Suprapubic skin (tissue), 4 donors: ENCODE data around the gene NPSR1. TPM values are rescaled to one million over a fixed set of nuclear protein-coding genes. Genes with fewer than 3 reads are reported as not detected.
"Not testable (repeated sequence)": the region's sequence is repeated elsewhere in the genome, so short reads cannot be mapped to it uniquely, and the experiment has no call there.

Experiments used
- DNase-seq, 2 donors: peaks; one replicate each; pipeline ENCODE4 v3.0.0-alpha.2; 2019; ENCODE audit warnings: low spot score in 2 of 2
- H3K27ac ChIP-seq: fragments of 200-600 bp; sonication (generic); one replicate; pipeline ENCODE4 v1.5.1; 2019
- H3K27me3 ChIP-seq: fragments of 200-600 bp; sonication (generic); one replicate; pipeline ENCODE4 v1.5.1; 2019
- H3K36me3 ChIP-seq: fragments of 200-600 bp; sonication (generic); one replicate; pipeline ENCODE4 v1.5.1; 2019
- H3K4me1 ChIP-seq: fragments of 200-600 bp; sonication (generic); one replicate; pipeline ENCODE4 v1.5.1; 2019
- H3K4me3 ChIP-seq: fragments of 200-600 bp; sonication (generic); one replicate; pipeline ENCODE4 v1.5.1; 2019; ENCODE audit warnings: mild to moderate bottlenecking
- H3K9me3 ChIP-seq: fragments of 200-600 bp; sonication (generic); one replicate; pipeline ENCODE4 v1.5.1; 2019
- CTCF ChIP-seq, 2 donors: fragments of 200-600 bp in 1 of 2; fragments of 450-650 bp in 1 of 2; sonication (generic) in 1 of 2; IDR thresholded peaks; one replicate each; pipeline ENCODE4 v1.5.1; 2016 to 2019; ENCODE audit warnings: antibody characterized with exemption in 2 of 2, mild to moderate bottlenecking in 1 of 2, moderate library complexity in 1 of 2
- EP300 ChIP-seq: sonication (generic); formaldehyde crosslinking; IDR thresholded peaks from one replicate; pipeline ENCODE4 v1.6.1; 2017; ENCODE audit warnings: antibody characterized with exemption
- POLR2A ChIP-seq, 2 donors: fragments of 450-650 bp; IDR thresholded peaks; one replicate each; pipeline ENCODE4 v1.6.1; 2017; ENCODE audit warnings: antibody characterized with exemption in 2 of 2, mild to moderate bottlenecking in 2 of 2, moderate library complexity in 2 of 2
- POLR2AphosphoS5 ChIP-seq, 3 donors: sonication (generic); formaldehyde crosslinking; IDR thresholded peaks; one replicate each; pipeline ENCODE4 v1.6.1; 2017; ENCODE audit warnings: antibody characterized with exemption in 3 of 3
- WGBS: methylation state at CpG from one replicate; pipeline ENCODE4 v1.1.5; 2018; 5-methylcytosine and 5-hydroxymethylcytosine counted together
- total RNA-seq, 4 donors: library from RNA; depleted of rRNA; stranded (reverse); fragments of >200 nt; gene quantifications; one replicate each; pipeline ENCODE4 v1.1.0, GENCODE V29; 2016

NPSR1 gene
- total RNA-seq, 4 donors from 2014 or later = not detected

- Histone ChIP-seq H3K36me3 (no peaks in the 10 kb centered on the region), H3K4me3 (no peak overlapping the region), H3K27ac (no peak overlapping the region), H3K9me3 (no peaks in the 10 kb centered on the region), H3K4me1 (no peaks in the 10 kb centered on the region), H3K27me3 (no peaks in the 10 kb centered on the region)
- no peak for DNase-seq
- 96% methylated on average over 5 of the region's 5 CpGs for WGBS
- TF ChIP-seq POLR2A (IDR thresholded peaks at IDR 0.05) = no peak
- TF ChIP-seq CTCF (IDR thresholded peaks at IDR 0.05) = no peak
- no peak for TF ChIP-seq EP300
- TF ChIP-seq POLR2AphosphoS5 (IDR thresholded peaks at IDR 0.05) = no peak
Measured at GRCh38 chr7:34875481-34875880, 217.5 kb downstream of the NPSR1 start.

GRCh38 chr7:34878944-34879735 is 221.1 kb downstream of the NPSR1 start:
- not testable (repeated sequence) for H3K27me3 ChIP-seq, H3K4me3 ChIP-seq, DNase-seq, H3K4me1 ChIP-seq, H3K36me3 ChIP-seq, H3K9me3 ChIP-seq, H3K27ac ChIP-seq
- WGBS = 72% methylated on average over 8 of the region's 8 CpGs

DNA sequence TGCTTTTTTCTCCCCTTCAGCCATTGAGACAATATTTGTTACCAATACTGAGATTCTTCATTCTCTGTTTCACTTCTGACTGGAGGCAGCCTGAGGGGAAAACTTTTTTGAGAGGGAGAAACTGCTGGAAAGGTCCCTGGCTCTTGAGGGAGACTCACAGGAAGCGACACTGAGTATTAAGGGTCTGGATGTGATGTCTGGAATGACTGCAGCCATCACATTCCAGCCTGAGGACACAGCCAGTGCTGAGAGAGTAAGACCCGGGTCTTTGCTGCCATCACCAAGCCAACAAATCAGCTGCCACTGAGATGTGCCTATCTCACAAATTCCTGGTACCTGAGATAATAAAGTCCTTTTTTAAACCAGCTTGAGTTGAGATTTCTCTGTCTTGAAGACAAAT is 221.9 kb downstream of the NPSR1 start:
- Histone ChIP-seq H3K27me3 (no peaks in the 10 kb centered on the region), H3K27ac (no peak overlapping the region), H3K36me3 (no peaks in the 10 kb centered on the region), H3K4me3 (no peak overlapping the region), H3K4me1 (no peaks in the 10 kb centered on the region), H3K9me3 (peaks cover 9% of the 10 kb centered on the region)
- no peak for TF ChIP-seq EP300
- TF ChIP-seq POLR2AphosphoS5 (IDR thresholded peaks at IDR 0.05) = no peak
- 77% methylated on average over 2 of the region's 2 CpGs for WGBS
- no peak for DNase-seq

DNA sequence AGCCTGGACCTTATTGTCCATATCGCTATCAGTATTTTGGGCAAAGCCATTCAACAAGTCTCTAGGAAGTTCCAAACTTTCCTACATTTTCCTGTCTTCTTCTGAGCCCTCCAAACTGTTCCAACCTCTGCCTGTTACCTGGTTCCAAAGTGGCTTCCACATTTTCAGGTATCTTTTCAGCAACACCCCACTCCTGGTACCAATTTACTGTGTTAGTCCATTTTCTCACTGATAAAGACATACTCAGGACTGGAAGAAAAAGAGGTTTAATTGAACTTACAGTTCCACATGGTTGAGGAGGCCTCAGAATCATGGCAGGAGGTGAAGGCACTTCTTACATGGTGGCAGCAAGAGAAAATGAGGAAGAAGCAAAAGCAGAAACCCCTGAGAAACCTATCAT is 225.8 kb downstream of the NPSR1 start:
- H3K36me3 ChIP-seq, H3K27me3 ChIP-seq: not testable (repeated sequence)
- WGBS = 100% methylated on average over 1 of the region's 1 CpG

GRCh38 chr7:34886856-34887255 is 228.8 kb downstream of the NPSR1 start:
- Histone ChIP-seq H3K27me3 (no peaks in the 10 kb centered on the region), H3K4me1 (no peaks in the 10 kb centered on the region), H3K4me3 (no peak overlapping the region), H3K9me3 (peaks cover 9% of the 10 kb centered on the region), H3K36me3 (no peaks in the 10 kb centered on the region), H3K27ac (no peak overlapping the region)
- DNase-seq = no peak
- TF ChIP-seq CTCF (IDR thresholded peaks at IDR 0.05) (no peak), POLR2A (IDR thresholded peaks at IDR 0.05) (no peak), POLR2AphosphoS5 (IDR thresholded peaks at IDR 0.05) (no peak), EP300 (no peak)

More for the DNA sequence above, 225.8 kb downstream of the NPSR1 start:
- H3K9me3 ChIP-seq, H3K4me1 ChIP-seq, DNase-seq, H3K4me3 ChIP-seq, H3K27ac ChIP-seq: not testable (repeated sequence)

DNA sequence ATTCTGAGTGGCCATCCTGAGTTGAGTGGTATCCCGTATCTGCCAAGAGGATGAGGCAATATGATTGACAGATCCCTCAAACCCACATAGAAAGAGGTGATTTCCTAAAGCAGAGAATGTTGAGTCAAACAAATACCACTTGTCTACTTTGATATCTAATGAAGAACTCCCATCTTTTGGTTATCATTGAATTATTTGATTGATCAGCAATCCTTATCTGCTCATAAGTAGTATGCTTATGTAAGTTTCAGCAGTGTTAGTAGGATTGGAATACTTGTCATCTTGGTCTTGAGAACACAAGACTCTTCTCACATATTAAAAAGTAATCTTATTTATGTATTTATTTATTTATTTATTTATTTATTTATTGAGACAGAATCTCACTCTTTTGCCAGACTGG is 231.9 kb downstream of the NPSR1 start:
- Histone ChIP-seq H3K27ac (no peak overlapping the region), H3K4me3 (no peak overlapping the region), H3K4me1 (no peaks in the 10 kb centered on the region), H3K9me3 (no peaks in the 10 kb centered on the region), H3K36me3 (no peaks in the 10 kb centered on the region), H3K27me3 (no peaks in the 10 kb centered on the region)
- TF ChIP-seq POLR2AphosphoS5 (IDR thresholded peaks at IDR 0.05) (no peak), POLR2A (IDR thresholded peaks at IDR 0.05) (no peak), CTCF (IDR thresholded peaks at IDR 0.05) (no peak), EP300 (no peak)
- no peak for DNase-seq
- WGBS = 68% methylated on average over 1 of the region's 1 CpG

- no peak overlapping the region for H3K4me3 ChIP-seq
- H3K27ac ChIP-seq = no peak overlapping the region
- no peaks in the 10 kb centered on the region for H3K36me3 ChIP-seq
- TF ChIP-seq CTCF (IDR thresholded peaks at IDR 0.05) (no peak), EP300 (no peak), POLR2A (IDR thresholded peaks at IDR 0.05) (no peak), POLR2AphosphoS5 (IDR thresholded peaks at IDR 0.05) (no peak)
- H3K27me3 ChIP-seq = no peaks in the 10 kb centered on the region
- no peaks in the 10 kb centered on the region for H3K4me1 ChIP-seq
- DNase-seq = no peak
- H3K9me3 ChIP-seq = peaks cover 4% of the 10 kb centered on the region
Measured at GRCh38 chr7:34895202-34895601, 237.2 kb downstream of the NPSR1 start.
